ENCODE results near the gene INCA1.

DNA sequence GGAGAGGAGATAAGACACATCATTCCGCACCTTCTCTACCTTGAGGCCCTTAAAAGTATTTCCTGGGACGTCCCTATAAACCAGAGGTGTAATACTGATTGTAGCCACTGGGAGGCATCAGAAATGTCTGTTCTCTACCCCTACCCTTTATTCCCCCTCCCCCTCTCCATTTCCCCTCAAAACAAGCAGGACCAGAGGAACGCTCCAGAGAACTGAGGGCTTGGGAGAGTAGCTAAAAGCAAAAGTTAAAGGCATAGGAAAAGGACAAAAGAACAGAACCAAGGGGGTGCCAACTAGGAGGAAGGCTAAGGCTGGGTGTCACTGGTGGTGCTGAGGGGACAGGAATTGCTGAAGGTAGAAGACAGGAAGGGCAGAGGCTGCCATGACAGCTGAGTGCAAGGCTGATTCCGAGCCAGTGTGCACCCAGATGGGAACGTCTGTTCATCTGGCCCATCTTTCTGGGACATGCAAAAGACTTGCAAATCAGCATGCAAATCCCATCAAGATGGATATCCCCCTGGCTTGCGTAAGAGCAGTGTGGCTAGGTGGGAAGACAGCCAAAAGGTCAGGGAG lies 16.6 kb downstream of the INCA1 start:
- TF ChIP-seq POLR2AphosphoS5 (IDR thresholded peaks at IDR 0.05; ENCODE audit: low read depth) (no peak), CTCF (IDR thresholded peaks at IDR 0.05; ENCODE audit: insufficient read depth, low read length) (peak; percentile 19), SPI1 (IDR thresholded peaks at IDR 0.05; ENCODE audit: borderline replicate concordance, low read depth) (no peak), GABPA (IDR thresholded peaks at IDR 0.05; ENCODE audit: low read depth) (no peak), REST (IDR thresholded peaks at IDR 0.05; ENCODE audit: insufficient replicate concordance, low read depth) (no peak)
